PFSK-1 (cell line): Measurements from ENCODE around the gene B3GLCT.

ENCODE experiments used
- FOXP2 ChIP-seq: optimal IDR thresholded peaks from 2 replicates; pipeline ENCODE3; 2011; ENCODE audit warnings: borderline replicate concordance, control low read depth, inconsistent platforms; ENCODE audit not compliant: insufficient read depth; ENCODE audit errors: extremely low read length, extremely low read depth
- POLR2AphosphoS5 ChIP-seq: IDR thresholded peaks from 2 replicates; pipeline ENCODE4 v1.6.1; 2012; ENCODE audit warnings: low read depth, mild to moderate bottlenecking, control low read depth, low read length, moderate library complexity
- SIN3A ChIP-seq: IDR thresholded peaks from 2 replicates; pipeline ENCODE4 v1.6.1; 2012; ENCODE audit warnings: mild to moderate bottlenecking, low read length, moderate library complexity, borderline replicate concordance; ENCODE audit not compliant: insufficient read depth
- TAF1 ChIP-seq: IDR thresholded peaks from 2 replicates; pipeline ENCODE4 v1.6.1; 2012; ENCODE audit warnings: low read length, control low read depth, borderline replicate concordance; ENCODE audit not compliant: insufficient read depth
- TF ChIP-seq, protein P1 (sequence below), 2 experiments: IDR thresholded peaks; 2 replicates each; pipeline versions ENCODE4 v1.6.1 to v1.8.0; 2011 to 2012; ENCODE audit warnings: low read depth in 2 of 2, low read length in 2 of 2, control low read depth in 1 of 2, inconsistent platforms in 1 of 2, mild to moderate bottlenecking in 1 of 2, moderate library complexity in 1 of 2; ENCODE audit not compliant: insufficient read depth in 1 of 2

The B3GLCT gene

GRCh38 chr13:31223215-31223614 lies 23.4 kb downstream of the B3GLCT start:
- TF ChIP-seq TAF1 (no peak), FOXP2 (no peak), POLR2AphosphoS5 (no peak), SIN3A (no peak)
- TF ChIP-seq, protein P1, sequence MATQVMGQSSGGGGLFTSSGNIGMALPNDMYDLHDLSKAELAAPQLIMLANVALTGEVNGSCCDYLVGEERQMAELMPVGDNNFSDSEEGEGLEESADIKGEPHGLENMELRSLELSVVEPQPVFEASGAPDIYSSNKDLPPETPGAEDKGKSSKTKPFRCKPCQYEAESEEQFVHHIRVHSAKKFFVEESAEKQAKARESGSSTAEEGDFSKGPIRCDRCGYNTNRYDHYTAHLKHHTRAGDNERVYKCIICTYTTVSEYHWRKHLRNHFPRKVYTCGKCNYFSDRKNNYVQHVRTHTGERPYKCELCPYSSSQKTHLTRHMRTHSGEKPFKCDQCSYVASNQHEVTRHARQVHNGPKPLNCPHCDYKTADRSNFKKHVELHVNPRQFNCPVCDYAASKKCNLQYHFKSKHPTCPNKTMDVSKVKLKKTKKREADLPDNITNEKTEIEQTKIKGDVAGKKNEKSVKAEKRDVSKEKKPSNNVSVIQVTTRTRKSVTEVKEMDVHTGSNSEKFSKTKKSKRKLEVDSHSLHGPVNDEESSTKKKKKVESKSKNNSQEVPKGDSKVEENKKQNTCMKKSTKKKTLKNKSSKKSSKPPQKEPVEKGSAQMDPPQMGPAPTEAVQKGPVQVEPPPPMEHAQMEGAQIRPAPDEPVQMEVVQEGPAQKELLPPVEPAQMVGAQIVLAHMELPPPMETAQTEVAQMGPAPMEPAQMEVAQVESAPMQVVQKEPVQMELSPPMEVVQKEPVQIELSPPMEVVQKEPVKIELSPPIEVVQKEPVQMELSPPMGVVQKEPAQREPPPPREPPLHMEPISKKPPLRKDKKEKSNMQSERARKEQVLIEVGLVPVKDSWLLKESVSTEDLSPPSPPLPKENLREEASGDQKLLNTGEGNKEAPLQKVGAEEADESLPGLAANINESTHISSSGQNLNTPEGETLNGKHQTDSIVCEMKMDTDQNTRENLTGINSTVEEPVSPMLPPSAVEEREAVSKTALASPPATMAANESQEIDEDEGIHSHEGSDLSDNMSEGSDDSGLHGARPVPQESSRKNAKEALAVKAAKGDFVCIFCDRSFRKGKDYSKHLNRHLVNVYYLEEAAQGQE (IDR thresholded peaks at IDR 0.05; ENCODE audit: insufficient read depth in 1 of 2, low read depth in 2 of 2, low read length in 2 of 2): no peak

DNA sequence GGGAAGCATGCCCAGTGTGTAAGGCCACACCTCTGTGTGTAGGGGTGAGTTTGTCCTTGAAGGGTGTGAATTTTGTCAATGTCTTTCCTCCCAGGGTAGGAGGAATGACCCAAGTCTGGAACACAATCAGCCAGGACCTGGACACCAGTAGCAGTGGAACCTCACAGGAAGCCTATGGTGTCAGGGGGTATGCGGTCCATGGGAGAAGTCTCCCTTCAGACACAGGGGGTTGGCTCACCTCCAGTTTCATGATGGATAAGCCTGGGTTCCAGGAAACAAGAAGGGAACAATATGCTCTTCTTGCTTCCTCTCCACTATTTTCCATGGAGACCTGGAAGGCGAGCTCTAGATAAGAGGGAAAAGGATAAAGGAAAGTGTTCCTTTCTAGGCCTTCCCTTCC lies 23.9 kb downstream of the B3GLCT start:
- no peak for TF ChIP-seq SIN3A
- TF ChIP-seq, protein P1 (IDR thresholded peaks at IDR 0.05; ENCODE audit: insufficient read depth in 1 of 2, low read depth in 2 of 2, low read length in 2 of 2): no peak
- TF ChIP-seq TAF1: no peak
- no peak for TF ChIP-seq FOXP2
- TF ChIP-seq POLR2AphosphoS5: no peak

DNA sequence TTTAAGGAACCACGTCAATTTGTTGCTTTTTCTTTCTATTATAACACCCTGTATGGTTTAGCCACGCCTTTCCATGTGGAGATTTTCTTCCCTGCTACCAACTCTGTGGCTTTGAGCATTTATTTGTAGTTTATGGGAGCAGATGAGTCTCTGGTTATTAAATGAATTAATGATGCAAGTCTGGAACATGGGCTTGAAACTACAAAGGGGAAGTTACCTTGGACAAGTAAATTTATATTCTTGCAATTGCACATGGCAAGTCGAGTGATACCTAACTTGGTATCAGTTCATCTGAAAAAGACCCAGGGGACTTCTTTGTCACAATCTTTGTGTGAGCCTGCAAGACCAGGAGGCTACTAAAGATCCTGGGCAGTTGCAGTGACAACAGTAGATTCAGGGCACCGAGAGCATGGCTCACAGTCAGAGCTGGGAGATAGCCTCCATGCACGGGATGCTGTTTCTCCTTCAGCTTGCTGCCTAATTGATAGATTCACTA lies 24.4 kb downstream of the B3GLCT start:
- TF ChIP-seq FOXP2: no peak
- TF ChIP-seq, protein P1 (IDR thresholded peaks at IDR 0.05; ENCODE audit: insufficient read depth in 1 of 2, low read depth in 2 of 2, low read length in 2 of 2): no peak
- no peak for TF ChIP-seq TAF1
- no peak for TF ChIP-seq POLR2AphosphoS5
- TF ChIP-seq SIN3A: no peak

DNA sequence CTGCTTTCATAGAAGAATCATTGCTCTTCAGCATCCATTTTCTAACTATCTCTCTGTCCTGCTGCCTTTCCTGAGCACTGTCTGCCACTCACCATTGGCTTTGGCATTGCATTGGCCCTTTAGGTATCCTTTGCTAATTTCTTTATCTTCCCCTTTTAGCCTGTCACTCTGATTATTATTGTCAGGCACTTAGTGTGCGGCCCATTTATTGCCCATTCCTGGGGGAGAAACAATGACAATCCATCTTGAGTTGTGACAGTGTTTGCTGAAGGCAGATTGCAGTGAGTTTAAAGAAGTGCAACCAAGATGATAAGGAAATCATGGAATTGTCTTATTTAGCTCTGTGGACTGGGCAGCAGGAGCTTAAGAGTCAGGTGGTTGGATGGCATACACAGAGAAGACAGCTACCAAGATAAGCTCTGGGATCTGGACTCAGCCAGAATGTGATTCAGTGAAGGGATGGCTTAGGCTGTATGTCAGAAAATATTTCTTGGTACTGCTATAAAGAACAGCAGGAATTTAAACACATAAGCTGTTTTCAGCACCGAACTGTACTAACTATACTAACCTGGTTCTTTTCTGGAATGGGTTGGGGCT lies 25.3 kb downstream of the B3GLCT start:
- TF ChIP-seq SIN3A (no peak), TAF1 (no peak), POLR2AphosphoS5 (no peak), FOXP2 (no peak)
- TF ChIP-seq, protein P1 (IDR thresholded peaks at IDR 0.05; ENCODE audit: insufficient read depth in 1 of 2, low read depth in 2 of 2, low read length in 2 of 2): no peak
